ENCODE results near the gene KAT7. TPM values are rescaled to one million over a fixed set of nuclear protein-coding genes. Genes with fewer than 3 reads are reported as not detected.

KAT7 gene
- total RNA-seq, 2 experiments from 2014 or later = 61.2 to 66.6 TPM

DNA sequence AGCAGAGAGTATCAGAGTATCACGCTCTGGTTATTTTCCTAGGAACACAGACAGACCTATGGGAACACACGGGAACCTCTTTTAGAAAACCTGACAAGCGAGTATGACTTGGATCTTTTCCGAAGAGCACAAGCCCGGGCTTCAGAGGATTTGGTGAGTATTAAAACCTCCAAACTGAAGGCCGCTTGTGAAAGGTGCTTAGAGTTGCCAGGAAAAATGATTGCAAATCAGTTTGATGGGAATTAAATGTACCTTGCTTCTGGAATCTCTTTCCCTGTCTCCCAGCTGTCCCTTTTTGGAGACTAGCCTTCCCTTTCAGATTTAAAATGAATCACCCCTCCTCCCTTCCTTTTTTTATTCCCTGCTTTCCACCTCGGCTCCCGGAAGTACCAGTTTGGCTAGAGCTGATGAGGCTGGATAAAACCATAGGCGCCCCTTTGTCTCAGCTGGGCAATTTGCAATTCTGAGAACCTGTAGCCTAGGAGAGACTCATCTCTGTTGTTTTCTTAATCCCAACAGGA lies 27.3 kb downstream of the KAT7 start:
- Mint-ChIP-seq H3K4me3 (no peak overlapping the region), H3K4me1 (ENCODE audit: low read depth) (peaks cover 62% of the 10 kb centered on the region), H3K9me3 (no peaks in the 10 kb centered on the region), H3K36me3 (ENCODE audit: low read depth) (peaks cover 48% of the 10 kb centered on the region), H3K27me3 (no peaks in the 10 kb centered on the region), H3K27ac (peak overlapping the region; percentile 75)
- intact Hi-C loops (cut with micrococcal nuclease) = no loop called here
- ATAC-seq = no peak
- CTCF ChIA-PET = interaction anchor here (1.1 to 2.9 kb wide), 4 partner anchors 106 to 246 kb away, joined by 3 to 11 read pairs (median 6); partner anchors contain the start of gene SLC35B1
- TF ChIP-seq, protein P1, sequence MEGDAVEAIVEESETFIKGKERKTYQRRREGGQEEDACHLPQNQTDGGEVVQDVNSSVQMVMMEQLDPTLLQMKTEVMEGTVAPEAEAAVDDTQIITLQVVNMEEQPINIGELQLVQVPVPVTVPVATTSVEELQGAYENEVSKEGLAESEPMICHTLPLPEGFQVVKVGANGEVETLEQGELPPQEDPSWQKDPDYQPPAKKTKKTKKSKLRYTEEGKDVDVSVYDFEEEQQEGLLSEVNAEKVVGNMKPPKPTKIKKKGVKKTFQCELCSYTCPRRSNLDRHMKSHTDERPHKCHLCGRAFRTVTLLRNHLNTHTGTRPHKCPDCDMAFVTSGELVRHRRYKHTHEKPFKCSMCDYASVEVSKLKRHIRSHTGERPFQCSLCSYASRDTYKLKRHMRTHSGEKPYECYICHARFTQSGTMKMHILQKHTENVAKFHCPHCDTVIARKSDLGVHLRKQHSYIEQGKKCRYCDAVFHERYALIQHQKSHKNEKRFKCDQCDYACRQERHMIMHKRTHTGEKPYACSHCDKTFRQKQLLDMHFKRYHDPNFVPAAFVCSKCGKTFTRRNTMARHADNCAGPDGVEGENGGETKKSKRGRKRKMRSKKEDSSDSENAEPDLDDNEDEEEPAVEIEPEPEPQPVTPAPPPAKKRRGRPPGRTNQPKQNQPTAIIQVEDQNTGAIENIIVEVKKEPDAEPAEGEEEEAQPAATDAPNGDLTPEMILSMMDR (IDR thresholded peaks at IDR 0.05) = no peak
- DNase-seq = no peak
- POLR2A ChIA-PET = interaction anchor here (1.0 kb wide), 1 partner anchor 18 kb away, joined by 3 read pairs; no protein-coding TSS in a partner anchor

DNA sequence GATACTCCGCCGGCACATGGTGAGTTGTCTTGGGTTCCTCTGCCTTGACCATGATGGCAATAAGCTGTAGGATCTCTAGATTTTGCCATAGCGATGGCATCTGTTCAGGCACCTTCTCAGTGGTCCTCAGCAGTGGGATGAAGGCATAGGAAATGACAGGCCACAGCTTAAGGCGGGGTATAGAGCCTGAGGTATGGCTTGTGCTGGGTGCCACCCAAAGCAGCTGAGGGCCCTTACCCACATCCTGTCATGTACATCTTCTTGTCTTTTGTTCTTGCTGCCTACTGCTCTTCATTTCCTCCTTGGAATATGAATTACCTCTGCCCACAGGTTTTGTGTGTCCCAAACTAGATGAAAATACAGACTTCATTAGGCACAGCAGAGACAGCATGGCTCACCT lies 29.5 kb downstream of the KAT7 start:
- no peaks in the 10 kb centered on the region for H3K9me3 Mint-ChIP-seq
- CTCF ChIA-PET = interaction anchor here (1.2 to 2.9 kb wide), 3 partner anchors 108 to 248 kb away, joined by 4 to 8 read pairs (median 5); no protein-coding TSS in a partner anchor
- TF ChIP-seq, protein P1 (IDR thresholded peaks at IDR 0.05) = no peak
- H3K27me3 Mint-ChIP-seq = no peaks in the 10 kb centered on the region
- H3K27ac Mint-ChIP-seq = peak overlapping the region; percentile 82
- H3K4me1 Mint-ChIP-seq (ENCODE audit: low read depth) = peaks cover 73% of the 10 kb centered on the region
- H3K36me3 Mint-ChIP-seq (ENCODE audit: low read depth) = peaks cover 61% of the 10 kb centered on the region
- no peak overlapping the region for H3K4me3 Mint-ChIP-seq
- ATAC-seq = peak; percentile 97
- peak; percentile 71 for DNase-seq
- intact Hi-C loops (cut with micrococcal nuclease) = no loop called here
- POLR2A ChIA-PET = interaction anchor here (0.7 to 1.7 kb wide), 3 partner anchors 12 to 86 kb away, joined by 3 to 4 read pairs (median 4); no protein-coding TSS in a partner anchor

- ATAC-seq (peak; percentile 32), DNase-seq (peak; percentile 8)
- H3K4me3 Mint-ChIP-seq = no peak overlapping the region
- CTCF ChIA-PET = no interaction called here
- no peaks in the 10 kb centered on the region for H3K27me3 Mint-ChIP-seq
- TF ChIP-seq, protein P1 (IDR thresholded peaks at IDR 0.05) = no peak
- H3K36me3 Mint-ChIP-seq (ENCODE audit: low read depth) = peaks cover 64% of the 10 kb centered on the region
- intact Hi-C loops (cut with micrococcal nuclease) = no loop called here
- peak overlapping the region; percentile 82 for H3K27ac Mint-ChIP-seq
- H3K9me3 Mint-ChIP-seq = no peaks in the 10 kb centered on the region
- POLR2A ChIA-PET = no interaction called here
- peaks cover 66% of the 10 kb centered on the region for H3K4me1 Mint-ChIP-seq (ENCODE audit: low read depth)
Observed at GRCh38 chr17:49819138-49819537, 30.7 kb downstream of the KAT7 start.

- Mint-ChIP-seq H3K4me3 (no peak overlapping the region), H3K36me3 (ENCODE audit: low read depth) (peaks cover 62% of the 10 kb centered on the region), H3K27ac (no peak overlapping the region), H3K27me3 (no peaks in the 10 kb centered on the region), H3K9me3 (no peaks in the 10 kb centered on the region), H3K4me1 (ENCODE audit: low read depth) (peaks cover 61% of the 10 kb centered on the region)
- DNase-seq (no peak), ATAC-seq (no peak)
- intact Hi-C loops (cut with micrococcal nuclease) = no loop called here
- ChIA-PET CTCF (interaction anchor here (1.4 kb wide), 1 partner anchor 124 kb away, joined by 4 read pairs; no protein-coding TSS in a partner anchor), POLR2A (no interaction called here)
- TF ChIP-seq, protein P1 (IDR thresholded peaks at IDR 0.05) = no peak
Observed at GRCh38 chr17:49819651-49820050, 31.2 kb downstream of the KAT7 start.

GRCh38 chr17:49820773-49821172 lies 32.3 kb downstream of the KAT7 start:
- ChIA-PET POLR2A (no interaction called here), CTCF (interaction anchor here (0.6 to 1.4 kb wide), 3 partner anchors 125 to 307 kb away, joined by 3 to 4 read pairs (median 3); no protein-coding TSS in a partner anchor)
- Mint-ChIP-seq H3K27me3 (no peaks in the 10 kb centered on the region), H3K36me3 (ENCODE audit: low read depth) (peaks cover 65% of the 10 kb centered on the region), H3K27ac (peak overlapping the region; percentile 69), H3K4me1 (ENCODE audit: low read depth) (peaks cover 53% of the 10 kb centered on the region), H3K9me3 (no peaks in the 10 kb centered on the region), H3K4me3 (no peak overlapping the region)
- DNase-seq = no peak
- TF ChIP-seq, protein P1 (IDR thresholded peaks at IDR 0.05) = no peak
- ATAC-seq = no peak
- intact Hi-C loops (cut with micrococcal nuclease) = no loop called here
